Bone marrow (tissue), 2 donors: ENCODE results near the gene AGBL3.
A peak's percentile ranks its signal among the peaks of the same experiment; 100 is the strongest.
"Not testable (repeated sequence)": the region's sequence is repeated elsewhere in the genome, so short reads cannot be mapped to it uniquely, and the experiment has no call there.

Source experiments
- DNase-seq, 2 donors: peaks; one replicate each; lab custom pipeline; 2025; lab: John Stamatoyannopoulos, UW

AGBL3 gene

DNA sequence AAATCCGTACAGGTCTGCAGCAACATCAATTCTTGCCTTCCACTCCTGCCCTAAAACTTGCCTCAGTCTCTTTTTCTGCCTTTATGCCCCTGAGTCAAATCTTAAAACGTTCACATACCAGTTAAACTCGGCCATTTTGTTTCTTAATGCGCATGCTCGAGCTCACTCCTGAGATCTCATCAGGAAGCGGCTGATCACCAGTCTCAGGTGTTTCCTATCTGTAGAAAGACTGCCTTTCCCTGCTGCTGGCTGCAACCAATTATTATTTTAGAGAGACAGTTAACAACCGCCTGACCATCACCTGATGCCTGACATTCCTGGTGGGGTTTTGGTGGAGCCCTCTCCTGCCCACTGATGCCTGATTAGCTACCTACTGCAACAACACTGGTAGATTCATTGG, 91.3 kb downstream of the AGBL3 start:
- no peak for DNase-seq

DNA sequence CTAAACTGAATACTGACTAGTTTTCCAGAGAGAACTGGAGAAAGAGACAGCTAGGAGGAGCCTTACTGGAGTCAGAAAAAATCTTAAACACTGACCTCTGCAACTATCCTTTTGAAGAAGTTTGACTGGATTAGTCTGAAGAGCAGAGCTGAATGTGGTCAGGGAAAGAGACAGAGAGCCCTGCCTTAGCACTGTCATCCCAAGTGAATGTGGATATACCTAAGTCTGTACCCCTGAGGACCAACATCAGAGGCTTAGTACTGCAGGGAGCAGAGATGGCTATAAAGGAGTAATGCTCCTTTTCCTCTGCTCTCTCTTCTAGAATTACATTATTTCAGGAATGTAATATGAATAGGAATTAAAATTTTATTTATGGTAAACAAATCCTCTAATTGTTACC, 91.7 kb downstream of the AGBL3 start:
- no peak for DNase-seq

DNA sequence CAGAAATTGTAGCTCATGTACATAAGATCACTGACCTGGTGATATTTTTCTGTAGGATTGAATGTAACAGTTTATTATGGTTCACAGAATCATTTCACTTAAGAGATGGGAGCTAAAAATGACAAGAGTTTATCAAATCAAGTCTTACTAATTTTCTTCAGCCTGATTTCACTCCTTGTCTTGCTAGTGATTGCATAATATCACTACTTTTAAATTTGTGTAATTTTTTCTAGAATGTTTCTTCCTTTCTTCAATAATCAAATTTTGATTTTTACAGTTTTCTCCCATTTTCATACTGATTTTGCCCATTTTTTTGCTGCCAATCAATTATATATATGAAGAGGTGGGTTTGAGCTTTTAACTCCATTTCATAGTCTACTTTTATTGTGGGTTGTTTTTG, 92.8 kb downstream of the AGBL3 start:
- no peak for DNase-seq

DNA sequence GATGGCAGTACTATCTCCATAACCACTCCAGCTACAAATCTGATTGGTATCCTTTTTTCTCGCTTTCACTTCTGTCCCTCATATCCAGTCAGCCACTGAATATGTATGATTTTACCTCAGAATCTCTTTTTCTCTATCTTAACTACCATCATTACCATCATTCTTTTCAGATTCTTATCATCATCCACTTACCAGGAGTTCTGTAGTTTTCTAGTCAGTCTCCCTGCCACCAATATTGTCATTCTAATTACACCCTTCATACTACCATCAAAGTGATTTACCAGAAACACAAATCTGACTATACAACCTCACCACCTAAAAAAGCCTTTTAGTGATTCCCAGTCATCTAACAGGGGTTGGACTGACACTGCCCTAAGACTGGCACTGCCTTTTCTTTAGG, 96.7 kb downstream of the AGBL3 start:
- DNase-seq = no peak

DNA sequence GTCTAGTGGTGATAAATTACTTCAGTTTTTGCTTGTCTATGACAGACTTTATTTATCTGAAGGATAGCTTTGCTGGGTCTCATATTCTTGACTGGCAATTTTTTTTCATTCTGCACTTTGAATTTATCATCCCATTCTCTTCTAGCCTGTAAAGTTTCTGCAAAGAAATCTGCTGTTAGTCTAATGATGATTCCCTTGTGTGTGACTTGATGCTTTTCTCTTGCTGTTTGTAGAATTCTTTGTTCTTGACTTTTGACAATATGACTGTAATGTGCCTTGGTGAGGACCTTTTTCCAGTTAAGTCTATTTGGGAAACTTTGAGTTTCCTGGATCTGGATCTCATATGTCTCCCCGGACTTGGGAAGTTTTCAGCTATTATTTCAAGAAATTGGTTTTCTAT, 102.3 kb downstream of the AGBL3 start:
- DNase-seq = no peak

DNA sequence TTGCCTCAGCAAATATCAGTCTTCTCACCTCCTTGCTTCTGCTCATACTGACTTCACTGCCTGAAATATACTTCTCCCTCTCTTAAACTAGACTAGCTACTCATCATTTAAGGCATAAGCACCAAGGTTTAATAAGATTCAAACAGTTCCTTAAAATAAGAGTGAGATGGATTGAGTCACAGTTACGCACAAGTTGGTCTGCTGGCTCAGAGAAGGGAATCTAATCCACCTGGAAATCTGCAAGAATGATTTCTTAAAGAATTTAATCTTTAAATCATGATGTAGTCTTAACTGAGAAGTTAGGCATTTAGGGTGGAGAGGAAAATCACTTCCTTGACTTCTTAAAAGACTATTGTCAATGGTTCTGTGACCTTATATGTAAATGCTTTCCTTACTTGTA, 105.4 kb downstream of the AGBL3 start:
- no peak for DNase-seq

DNA sequence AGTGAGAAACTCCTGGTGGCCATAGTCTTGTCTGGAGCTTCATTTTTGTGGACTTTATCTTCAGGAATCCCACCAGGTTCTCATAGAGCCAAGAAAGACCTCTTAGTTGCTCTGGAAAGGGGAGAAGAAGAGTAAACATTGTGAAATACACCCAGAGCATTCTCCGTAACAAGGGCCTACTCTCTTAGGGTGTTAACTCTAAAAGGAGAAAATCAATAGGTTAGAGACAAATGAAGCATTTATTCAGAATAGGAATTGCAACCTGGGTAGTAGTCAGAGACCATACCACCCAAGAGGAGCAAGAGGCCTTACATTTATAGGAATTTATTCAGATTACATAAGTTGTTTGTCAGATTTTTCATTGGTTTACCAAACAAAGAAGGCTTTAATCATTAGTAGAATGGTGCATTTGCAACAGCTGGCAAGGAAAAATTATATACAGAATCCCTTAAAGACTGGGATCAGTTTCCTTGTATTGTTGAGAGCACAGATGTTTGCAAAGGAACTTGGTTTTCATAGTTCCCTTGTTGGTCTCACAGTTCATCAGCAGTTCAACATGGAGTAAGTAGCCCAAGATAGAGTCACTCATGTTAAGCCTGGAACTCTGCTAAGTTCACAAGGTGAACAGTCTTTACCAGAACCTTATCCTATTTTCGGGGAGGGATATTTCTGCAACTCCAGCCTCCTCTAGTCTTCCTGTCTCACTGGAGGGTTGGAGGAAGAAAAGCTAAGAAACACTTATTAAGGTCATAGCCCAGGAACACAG, 108.3 kb downstream of the AGBL3 start:
- no peak for DNase-seq

DNA sequence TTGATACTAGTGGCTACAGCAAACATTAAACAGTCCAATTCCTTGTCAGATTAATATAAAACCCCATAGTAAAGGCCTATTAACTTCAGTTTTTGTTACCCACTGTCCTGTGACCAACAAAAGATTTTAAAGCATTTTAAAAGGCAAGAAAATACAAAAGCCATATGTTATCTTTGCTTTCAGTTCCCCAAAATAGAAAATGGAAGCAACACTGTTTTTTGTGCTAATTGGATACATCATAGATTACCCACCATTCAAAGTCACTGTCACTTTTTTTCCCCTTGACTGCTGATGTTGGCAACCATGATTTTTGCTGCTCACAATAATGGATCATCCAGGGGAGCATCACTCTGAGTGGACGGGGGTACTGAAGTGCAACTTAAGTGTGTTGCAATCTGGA, 109.1 kb downstream of the AGBL3 start:
- no peak for DNase-seq

DNA sequence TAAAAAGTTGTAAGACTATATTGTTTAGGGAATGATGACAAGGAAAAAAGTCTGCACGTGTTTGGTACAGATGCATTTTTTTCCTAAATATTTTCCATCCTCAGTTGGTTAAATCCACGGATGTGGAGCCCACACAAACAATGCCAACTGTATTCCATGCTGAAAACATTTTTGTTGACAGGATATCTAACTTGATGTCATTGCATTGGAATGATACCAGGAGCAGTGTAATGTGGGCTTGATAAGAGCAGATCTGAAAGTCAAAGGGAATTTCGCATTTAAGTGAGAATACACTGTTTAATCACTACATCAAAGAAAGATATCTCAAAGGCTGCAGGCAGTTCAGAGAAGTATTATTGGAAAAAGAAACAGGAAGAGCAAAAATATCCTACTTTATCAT, 112.1 kb downstream of the AGBL3 start:
- no peak for DNase-seq

DNA sequence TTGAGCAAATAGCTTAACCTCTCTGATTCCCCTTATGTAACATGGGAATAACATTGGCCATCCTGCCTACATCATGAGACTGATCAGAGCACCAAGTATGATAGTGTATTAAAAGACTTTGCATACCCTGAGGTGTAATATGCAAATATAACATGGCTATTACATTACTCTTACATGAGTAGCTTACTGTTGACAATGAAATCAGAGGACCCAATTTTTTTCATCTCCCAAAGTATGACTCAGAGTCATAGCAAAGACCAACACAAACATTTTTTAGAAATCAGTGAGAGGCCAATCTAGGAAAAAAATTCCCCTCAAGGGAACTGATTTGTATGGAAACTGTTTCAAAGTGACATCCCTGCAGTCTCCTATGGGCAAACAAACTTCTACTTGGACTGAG, 114.5 kb downstream of the AGBL3 start:
- DNase-seq = no peak

DNA sequence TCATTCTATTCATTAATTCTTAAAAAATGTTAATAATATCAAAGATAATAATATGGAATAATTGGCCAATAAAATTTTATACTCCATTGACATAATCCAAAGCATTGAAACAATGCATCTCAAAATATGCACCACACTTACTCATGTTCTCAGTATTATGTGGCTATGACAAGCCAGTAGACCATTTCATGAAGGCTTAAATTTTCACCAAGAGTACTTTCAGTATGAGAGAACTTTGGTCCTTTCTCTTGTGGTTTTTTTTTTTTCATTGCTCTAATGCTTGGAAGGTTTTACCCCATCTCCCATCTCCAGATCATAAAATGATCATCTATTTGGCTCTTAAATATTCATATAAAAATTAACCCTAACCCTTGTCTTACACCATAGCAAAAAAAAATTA, 116.1 kb downstream of the AGBL3 start:
- DNase-seq = no peak

DNA sequence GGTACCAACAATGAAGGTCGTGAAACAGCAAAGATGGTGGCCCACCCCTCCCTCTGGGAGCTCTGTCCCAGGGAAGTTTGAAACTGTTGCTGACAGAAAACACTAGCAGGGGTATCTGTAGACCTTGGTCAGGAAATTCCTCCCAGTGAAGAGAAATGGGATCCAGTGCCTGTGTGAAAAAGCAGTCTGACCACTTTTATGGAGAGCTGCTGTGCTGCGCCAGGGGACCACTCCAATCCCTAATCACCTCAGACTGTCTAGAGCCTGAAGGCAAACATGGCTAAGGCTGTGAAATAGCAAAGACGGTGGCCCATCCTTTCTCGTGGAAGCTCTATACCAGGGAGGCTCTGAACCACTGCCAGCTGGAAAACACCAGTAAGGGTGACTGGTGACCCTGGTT, 123.3 kb downstream of the AGBL3 start:
- DNase-seq = no peak

DNA sequence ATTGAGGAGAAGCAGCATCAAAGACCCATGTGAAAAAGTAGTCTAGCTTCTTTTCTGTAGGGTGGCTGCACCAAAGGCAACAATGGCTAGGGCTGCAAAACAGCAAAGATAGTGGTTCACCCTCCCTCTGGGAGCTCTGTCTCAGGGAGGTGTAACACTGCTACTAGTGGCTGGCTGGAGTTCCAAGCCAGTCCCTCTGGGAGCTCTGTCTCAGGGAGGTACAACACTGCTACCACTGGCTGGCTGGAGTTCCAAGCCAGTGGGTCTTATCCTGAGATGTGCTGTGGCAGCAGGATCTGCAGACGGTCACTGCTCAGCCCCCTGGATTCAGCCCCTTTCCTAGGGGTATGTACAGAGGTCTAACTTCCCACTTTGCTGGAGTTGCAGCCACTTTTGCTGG, 123.7 kb downstream of the AGBL3 start:
- DNase-seq = no peak

DNA sequence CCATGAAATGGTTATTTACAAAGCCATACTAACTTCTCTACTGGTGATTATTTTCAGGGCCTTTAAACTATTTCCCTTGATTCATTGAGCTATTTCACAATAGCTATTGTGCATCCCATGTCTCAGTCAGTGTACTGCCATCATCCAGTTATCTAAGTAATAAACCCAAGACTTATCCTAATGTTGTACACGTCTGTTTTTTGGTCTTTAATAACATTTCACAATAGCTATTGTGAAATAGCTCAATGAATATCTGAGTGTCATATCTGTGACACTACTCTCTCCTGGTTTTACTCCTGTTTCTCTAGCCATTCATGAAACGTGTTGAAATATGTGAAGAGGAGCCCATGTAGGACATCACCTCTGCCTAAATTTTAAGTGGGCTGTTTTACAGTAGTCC, 125.1 kb downstream of the AGBL3 start:
- no peak for DNase-seq

DNA sequence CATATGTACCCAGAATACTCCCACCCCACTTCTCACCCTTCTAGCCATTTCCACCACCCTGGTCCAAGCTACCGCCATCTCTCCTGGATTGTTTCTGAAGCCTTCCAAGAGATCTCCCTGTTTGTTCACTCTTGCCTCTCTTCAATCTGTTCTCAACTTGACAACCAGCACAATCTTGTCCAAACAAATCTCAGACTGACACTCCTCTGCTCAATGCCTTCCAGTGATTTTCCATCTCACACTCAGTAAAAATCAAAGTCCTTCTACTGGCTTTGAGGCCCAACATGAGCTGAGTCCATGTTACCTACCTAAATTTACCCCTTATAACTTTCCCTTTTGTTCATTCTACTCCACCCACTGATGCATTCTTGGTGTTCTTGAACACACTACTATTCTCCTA, 128.3 kb downstream of the AGBL3 start:
- no peak for DNase-seq

DNA sequence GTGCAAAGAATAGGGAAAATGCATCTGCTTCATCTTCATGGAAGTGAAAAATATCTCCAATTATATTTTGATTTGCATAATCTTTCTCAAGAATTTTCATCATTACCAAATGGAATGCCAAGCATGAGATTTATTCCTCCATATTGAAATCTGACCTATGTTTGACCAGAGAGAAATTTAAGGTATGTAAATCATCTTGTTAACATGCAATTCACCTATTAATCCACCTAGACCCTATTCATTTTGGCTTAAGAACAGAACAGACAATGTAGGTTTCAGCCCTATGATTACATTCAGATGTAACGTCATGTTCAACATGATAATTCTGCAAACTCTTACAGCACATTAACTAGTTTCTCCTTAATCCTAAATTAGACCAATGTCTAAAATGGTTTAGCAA, 130.8 kb downstream of the AGBL3 start:
- DNase-seq = no peak

DNA sequence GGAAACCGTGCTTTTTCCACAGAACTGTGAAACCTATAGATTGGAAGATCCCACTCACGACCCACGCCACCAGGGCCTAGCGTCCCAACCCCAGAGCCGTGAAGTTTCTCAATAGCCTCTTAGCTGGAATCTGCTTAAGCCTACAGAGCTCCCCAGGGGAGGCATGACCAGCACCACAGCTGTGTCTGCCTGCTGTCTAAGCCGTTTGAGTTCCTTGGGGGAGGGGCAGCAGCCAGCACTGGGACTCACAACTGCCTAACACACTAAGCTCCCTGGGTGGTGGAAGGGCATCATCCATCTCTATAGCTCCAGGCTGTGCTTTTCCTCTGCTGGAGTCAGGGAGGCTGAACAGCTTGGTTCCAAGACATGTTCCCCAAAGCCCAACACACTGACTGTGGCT, 135.6 kb downstream of the AGBL3 start:
- DNase-seq = no peak

DNA sequence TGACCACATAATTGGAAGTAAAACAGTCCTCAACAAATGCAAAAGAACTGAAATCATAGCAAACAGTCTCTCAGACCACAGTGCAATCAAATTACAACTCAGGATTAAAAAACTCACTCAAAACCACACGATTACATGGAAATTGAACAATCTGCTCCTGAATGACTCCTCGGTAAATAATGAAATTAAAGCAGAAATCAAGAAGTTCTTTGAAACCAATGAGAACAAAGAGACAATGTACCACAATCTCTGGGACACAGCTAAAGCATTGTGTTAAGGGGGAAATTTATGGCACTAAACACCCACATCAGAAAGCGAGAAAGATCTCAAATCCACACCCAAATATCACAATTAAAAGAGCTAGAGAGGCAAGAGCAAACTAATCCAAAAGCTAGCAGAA, 138.3 kb downstream of the AGBL3 start:
- not testable (repeated sequence) for DNase-seq

DNA sequence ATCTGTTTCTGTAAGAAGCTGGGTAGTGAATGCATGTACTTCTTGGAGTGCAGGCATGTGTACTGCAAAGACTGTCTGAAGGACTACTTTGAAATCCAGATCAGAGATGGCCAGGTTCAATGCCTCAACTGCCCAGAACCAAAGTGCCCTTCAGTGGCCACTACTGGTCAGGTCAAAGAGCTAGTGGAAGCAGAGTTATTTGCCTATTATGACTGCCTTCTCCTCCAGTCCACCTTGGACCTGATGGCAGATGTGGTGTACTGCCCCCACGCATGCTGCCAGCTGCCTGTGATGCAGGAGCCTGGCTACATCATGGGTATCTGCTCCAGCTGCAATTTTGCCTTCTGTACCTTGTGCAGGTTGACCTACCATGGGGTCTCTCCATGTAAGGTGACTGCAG, 142.6 kb downstream of the AGBL3 start:
- DNase-seq = no peak

DNA sequence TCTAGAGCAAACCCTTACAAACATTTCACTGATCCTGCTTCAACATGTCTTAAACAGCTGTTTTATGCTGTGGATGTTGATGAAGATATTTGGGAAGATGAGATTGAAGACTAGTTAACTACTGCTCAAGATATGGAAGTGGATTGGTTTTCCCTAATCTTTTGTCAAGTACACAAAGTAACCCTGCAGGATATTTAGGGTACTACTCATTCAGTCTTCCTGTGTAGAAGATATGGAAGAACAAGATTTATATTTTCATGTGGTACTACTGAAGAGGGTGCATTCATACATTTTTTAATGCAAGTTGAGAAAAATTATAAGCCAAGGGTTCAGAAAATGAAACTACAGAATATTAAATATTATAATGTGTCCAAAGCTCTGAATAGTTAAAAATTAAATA, 143.3 kb downstream of the AGBL3 start:
- no peak for DNase-seq

DNA sequence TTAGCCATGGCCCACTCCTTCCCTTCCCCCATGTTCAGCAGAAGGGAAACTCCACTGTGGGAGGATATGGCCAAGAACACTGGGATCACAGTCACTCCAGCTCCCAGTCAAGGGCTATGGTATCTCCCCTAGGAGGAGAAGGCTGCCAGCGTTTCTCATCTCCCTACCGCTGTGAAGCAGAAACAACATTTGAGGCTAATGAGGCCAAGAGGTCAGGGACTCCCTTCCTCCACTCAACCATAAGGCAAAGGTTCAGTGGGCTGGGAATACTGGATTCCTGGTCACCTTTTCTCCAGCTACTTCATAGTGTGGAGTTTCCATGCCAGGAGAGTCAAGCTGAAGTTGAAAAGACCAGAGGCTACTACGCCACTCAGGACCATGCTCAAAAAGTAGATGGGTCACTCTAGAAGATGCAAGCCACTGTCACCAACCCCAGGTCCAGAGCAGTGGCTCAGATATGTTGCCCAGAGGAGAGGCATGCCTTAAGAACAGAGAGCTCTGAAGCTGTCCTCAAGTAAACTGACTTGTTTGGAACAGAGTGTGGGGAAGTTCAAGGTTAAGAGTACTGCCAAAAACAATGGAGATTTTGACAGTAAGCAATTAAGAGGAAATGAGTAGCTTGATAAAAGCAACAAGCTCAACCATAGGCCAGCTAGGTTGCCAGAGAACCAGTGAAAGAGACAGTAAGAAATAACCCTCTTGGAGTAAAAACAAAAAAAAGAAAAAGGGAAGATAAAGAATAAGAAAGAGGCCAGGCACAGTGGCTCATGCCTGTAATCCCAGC, 157.8 kb downstream of the AGBL3 start:
- no peak for DNase-seq

DNA sequence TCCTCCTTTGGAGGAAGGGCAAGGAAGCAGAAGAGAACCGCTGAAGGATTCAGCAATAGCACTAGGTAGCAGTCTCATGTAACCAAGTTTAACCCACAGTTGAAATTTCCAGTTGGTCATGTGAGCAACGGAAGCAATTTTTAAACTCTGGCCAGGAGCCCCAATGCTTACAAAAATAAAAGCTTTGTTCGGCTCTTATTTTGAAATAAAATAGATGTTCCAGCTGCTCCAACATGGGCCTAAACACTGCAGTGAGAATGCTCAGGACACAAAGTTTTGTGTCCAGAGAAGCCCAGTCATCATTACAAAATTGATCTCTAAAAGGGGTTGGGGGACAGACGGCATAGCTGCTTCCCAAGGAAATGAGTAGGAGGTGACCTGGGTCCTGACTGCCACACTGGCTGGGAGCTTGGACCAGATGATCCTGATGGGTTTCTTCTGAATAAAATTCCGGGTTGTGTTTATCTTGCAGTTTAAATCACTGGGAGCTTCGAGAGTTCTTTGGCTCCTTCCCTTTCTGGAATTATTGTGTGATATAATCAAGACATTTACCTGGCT, 161.1 kb downstream of the AGBL3 start:
- DNase-seq = peak in 1 of 2 donors; percentile 57
